ENCODE results near the gene PPFIA1.

The PPFIA1 gene

GRCh38 chr11:70354629-70355028 lies 84.1 kb downstream of the PPFIA1 start:
- no peak for TF ChIP-seq CTCF (IDR thresholded peaks at IDR 0.05)

- TF ChIP-seq CTCF (IDR thresholded peaks at IDR 0.05), result no peak
Measured at GRCh38 chr11:70358753-70359152, 88.3 kb downstream of the PPFIA1 start.

- TF ChIP-seq CTCF (IDR thresholded peaks at IDR 0.05), result no peak
Measured at GRCh38 chr11:70359451-70360205, 89.1 kb downstream of the PPFIA1 start.

- TF ChIP-seq CTCF (IDR thresholded peaks at IDR 0.05), result no peak
Measured at GRCh38 chr11:70360211-70360610, 89.7 kb downstream of the PPFIA1 start.

GRCh38 chr11:70364178-70364577 lies 93.7 kb downstream of the PPFIA1 start:
- no peak for TF ChIP-seq CTCF (IDR thresholded peaks at IDR 0.05)

- TF ChIP-seq CTCF (IDR thresholded peaks at IDR 0.05), result no peak
Measured at GRCh38 chr11:70364745-70365543, 94.5 kb downstream of the PPFIA1 start.

- no peak for TF ChIP-seq CTCF (IDR thresholded peaks at IDR 0.05)
Measured at GRCh38 chr11:70365544-70365927, 95.0 kb downstream of the PPFIA1 start.
